Suprapubic skin (tissue), 4 donors: ENCODE results near the gene CALM1.

Source experiments
- CTCF ChIP-seq, 2 donors: fragments of 200-600 bp in 1 of 2; fragments of 450-650 bp in 1 of 2; sonication (generic) in 1 of 2; IDR thresholded peaks; one replicate each; pipeline ENCODE4 v1.5.1; 2016 to 2019; ENCODE audit warnings: antibody characterized with exemption in 2 of 2, mild to moderate bottlenecking in 1 of 2, moderate library complexity in 1 of 2
- POLR2A ChIP-seq, 2 donors: fragments of 450-650 bp; IDR thresholded peaks; one replicate each; pipeline ENCODE4 v1.6.1; 2017; ENCODE audit warnings: antibody characterized with exemption in 2 of 2, mild to moderate bottlenecking in 2 of 2, moderate library complexity in 2 of 2
- POLR2AphosphoS5 ChIP-seq, 3 donors: sonication (generic); formaldehyde crosslinking; IDR thresholded peaks; one replicate each; pipeline ENCODE4 v1.6.1; 2017; ENCODE audit warnings: antibody characterized with exemption in 3 of 3

DNA sequence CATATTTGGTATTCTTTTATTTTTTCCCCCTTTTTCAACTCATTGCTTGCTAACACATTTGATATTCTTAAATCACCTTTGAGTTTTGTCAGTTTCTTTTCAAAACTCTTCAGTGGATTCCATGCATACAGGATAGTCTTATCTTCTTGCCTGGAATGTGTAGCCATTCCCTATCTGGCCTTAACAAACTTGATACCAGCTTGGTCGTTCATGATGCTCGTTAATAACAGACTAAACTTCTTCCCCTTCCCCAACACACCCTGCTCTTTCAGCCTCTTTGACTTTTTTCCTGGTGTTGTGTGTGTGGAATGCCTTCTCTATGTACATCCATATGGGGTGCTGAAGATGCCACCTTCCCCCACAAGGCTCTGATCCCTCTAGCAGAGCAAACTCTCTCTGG lies 17.7 kb upstream of the CALM1 start:
- TF ChIP-seq CTCF (IDR thresholded peaks at IDR 0.05) (no peak), POLR2A (IDR thresholded peaks at IDR 0.05) (no peak), POLR2AphosphoS5 (IDR thresholded peaks at IDR 0.05) (no peak)
